ENCODE measurements around the gene PRKG1. TPM values are rescaled to one million over a fixed set of nuclear protein-coding genes. Genes with fewer than 3 reads are reported as not detected.

Gene PRKG1
- total RNA-seq, 1 experiment from 2014 or later: 10.4 TPM

DNA sequence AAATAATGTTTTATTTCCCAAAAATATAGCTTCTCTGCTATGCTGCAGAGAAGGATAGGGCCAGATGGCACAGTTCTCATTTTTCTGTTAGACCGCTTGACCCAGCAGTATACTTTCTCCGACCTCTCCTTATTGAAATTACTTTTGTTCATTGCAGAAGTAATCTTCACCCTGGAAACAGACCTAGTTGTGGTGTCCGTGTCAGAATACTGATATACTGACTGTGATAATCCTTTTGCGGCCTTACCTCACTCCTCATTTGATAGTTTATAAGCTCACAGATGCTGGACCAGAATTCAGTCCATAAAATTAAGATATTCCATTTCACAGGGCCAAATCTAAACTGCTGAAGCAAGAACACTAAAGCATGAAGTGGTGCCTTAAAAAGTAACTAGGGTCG, 979.2 kb downstream of the PRKG1 start:
- no peak overlapping the region for H2BK120ac ChIP-seq (ENCODE audit: low read depth, low read length, poor library complexity, severe bottlenecking)
- no peak overlapping the region for H3K18ac ChIP-seq (ENCODE audit: insufficient read length, low read depth, low read length)
- H3K4me2 ChIP-seq (ENCODE audit: insufficient read depth, insufficient read length, low read length): no peak overlapping the region
- H2AK5ac ChIP-seq (ENCODE audit: insufficient read length, low read length): no peak overlapping the region
- H4K91ac ChIP-seq (ENCODE audit: insufficient read length, low read depth, low read length): no peak overlapping the region
- no peak for DNase-seq
- H3K14ac ChIP-seq (ENCODE audit: insufficient read depth, low read length): no peak overlapping the region
- TF ChIP-seq, protein P1, sequence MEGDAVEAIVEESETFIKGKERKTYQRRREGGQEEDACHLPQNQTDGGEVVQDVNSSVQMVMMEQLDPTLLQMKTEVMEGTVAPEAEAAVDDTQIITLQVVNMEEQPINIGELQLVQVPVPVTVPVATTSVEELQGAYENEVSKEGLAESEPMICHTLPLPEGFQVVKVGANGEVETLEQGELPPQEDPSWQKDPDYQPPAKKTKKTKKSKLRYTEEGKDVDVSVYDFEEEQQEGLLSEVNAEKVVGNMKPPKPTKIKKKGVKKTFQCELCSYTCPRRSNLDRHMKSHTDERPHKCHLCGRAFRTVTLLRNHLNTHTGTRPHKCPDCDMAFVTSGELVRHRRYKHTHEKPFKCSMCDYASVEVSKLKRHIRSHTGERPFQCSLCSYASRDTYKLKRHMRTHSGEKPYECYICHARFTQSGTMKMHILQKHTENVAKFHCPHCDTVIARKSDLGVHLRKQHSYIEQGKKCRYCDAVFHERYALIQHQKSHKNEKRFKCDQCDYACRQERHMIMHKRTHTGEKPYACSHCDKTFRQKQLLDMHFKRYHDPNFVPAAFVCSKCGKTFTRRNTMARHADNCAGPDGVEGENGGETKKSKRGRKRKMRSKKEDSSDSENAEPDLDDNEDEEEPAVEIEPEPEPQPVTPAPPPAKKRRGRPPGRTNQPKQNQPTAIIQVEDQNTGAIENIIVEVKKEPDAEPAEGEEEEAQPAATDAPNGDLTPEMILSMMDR (conservative IDR thresholded peaks at IDR 0.05): no peak
- H3K56ac ChIP-seq (ENCODE audit: insufficient read length, low read depth, low read length): no peak overlapping the region
- no peak overlapping the region for H2BK12ac ChIP-seq (ENCODE audit: insufficient read length, low read depth, low read length)
- H3K79me2 ChIP-seq (ENCODE audit: insufficient read depth, low read length): no peaks in the 10 kb centered on the region
- no peaks in the 10 kb centered on the region for H4K20me1 ChIP-seq (ENCODE audit: control insufficient read depth, insufficient read depth, insufficient read length)
- H2AFZ ChIP-seq (ENCODE audit: low read length): no peak overlapping the region
- peaks cover 8% of the 10 kb centered on the region; the same call in 1 of the 2 replicates for H3K4me1 ChIP-seq (ENCODE audit: insufficient read depth, low read length)
- no peak overlapping the region for H3K27ac ChIP-seq (ENCODE audit: insufficient read length, low read depth, low read length)
- H3K23me2 ChIP-seq (ENCODE audit: insufficient read length, low read depth, low read length, poor library complexity, severe bottlenecking): no peaks in the 10 kb centered on the region
- no peaks in the 10 kb centered on the region for H3K79me1 ChIP-seq (ENCODE audit: insufficient read depth, low read depth, low read length, poor library complexity, severe bottlenecking)
- no peak overlapping the region for H4K5ac ChIP-seq (ENCODE audit: insufficient read length, low read depth, low read length)
- Mint-ChIP-seq H3K9me3 (no peaks in the 10 kb centered on the region), H3K27me3 (ENCODE audit: low read depth) (no peaks in the 10 kb centered on the region), H3K4me1 (peaks cover 10 to 25% of the 10 kb centered on the region in 2 experiments), H3K36me3 (ENCODE audit: insufficient read depth in 1 of 3, low read depth in 3 of 3) (peaks cover 0 to 5% (median 3%) of the 10 kb centered on the region in 3 experiments; a peak in 1 of 7 replicates), H3K27ac (no peak overlapping the region), H3K4me3 (no peak overlapping the region)
- H3K9ac ChIP-seq (ENCODE audit: extremely low read depth, insufficient read length, low read length): no peak overlapping the region
- no peak overlapping the region for H2BK5ac ChIP-seq (ENCODE audit: insufficient read length, low read length)
- no CpG with 5 or more reads among the region's 5 CpGs for WGBS (ENCODE audit: extremely low coverage, insufficient read length, low lambda C conversion rate)
- H2BK15ac ChIP-seq (ENCODE audit: low read depth, low read length): no peak overlapping the region
- no peaks in the 10 kb centered on the region for H3K27me3 ChIP-seq (ENCODE audit: insufficient read depth, low read length)
- no peak overlapping the region for H4K8ac ChIP-seq (replicated peaks; ENCODE audit: insufficient read length, low read depth, low read length)
- H2BK20ac ChIP-seq (ENCODE audit: low read depth, low read length, poor library complexity, severe bottlenecking): no peak overlapping the region
- no peak overlapping the region for H3T11ph ChIP-seq (ENCODE audit: low read length)
- H3K4ac ChIP-seq (ENCODE audit: low read depth, low read length): no peak overlapping the region
- H3K9me3 ChIP-seq (ENCODE audit: control insufficient read depth, low read depth, low read length): no peaks in the 10 kb centered on the region
- no peak overlapping the region for H3K23ac ChIP-seq (ENCODE audit: insufficient read length, low read depth, low read length)

All from H9 (cell line).